SU-DHL-6 (cell line): ENCODE results near the gene DSTYK.

Experiments used
- CTCF ChIP-seq: fragments of 200-600 bp; sonication (generic); IDR thresholded peaks from one replicate; pipeline ENCODE4 v1.5.1; 2017; ENCODE audit warnings: antibody characterized with exemption, mild to moderate bottlenecking, low read length, moderate library complexity; ENCODE audit not compliant: insufficient read depth, poor library complexity, severe bottlenecking
- EZH2phosphoT487 ChIP-seq: fragments of 200-600 bp; sonication (generic), shearing (Covaris generic); conservative IDR thresholded peaks from 2 replicates; pipeline ENCODE4 v1.6.1; 2018; ENCODE audit warnings: mild to moderate bottlenecking, antibody characterized with exemption, low read length, moderate library complexity, mixed read lengths

GRCh38 chr1:205229916-205230700, 18.6 kb upstream of the DSTYK start:
- TF ChIP-seq CTCF (no peak), EZH2phosphoT487 (no peak)
